Right lobe of liver (tissue), 4 donors: ENCODE measurements around the gene GMDS.

Source experiments
- CTCF ChIP-seq, 4 donors: fragments of 200-600 bp in 3 of 4; fragments of 450-650 bp in 1 of 4; IDR thresholded peaks; one replicate each; pipeline versions ENCODE4 v1.5.1 to v1.8.0; 2016 to 2022; ENCODE audit warnings: antibody characterized with exemption in 4 of 4, mild to moderate bottlenecking in 2 of 4
- POLR2A ChIP-seq: fragments of 450-650 bp; IDR thresholded peaks from one replicate; pipeline ENCODE4 v1.6.1; 2017; ENCODE audit warnings: antibody characterized with exemption, mild to moderate bottlenecking
- donor health status: DM: no; HTN: no; CAD: no.
- donor health status: DM: no; HTN: no; CAD: no.
- donor health status: DM: no; HTN: yes; CAD: no.

GRCh38 chr6:1842334-1842733, 403.1 kb downstream of the GMDS start:
- TF ChIP-seq CTCF (IDR thresholded peaks at IDR 0.05) (no peak), POLR2A (no peak)
